ENCODE measurements around the gene LIPT1. TPM values are rescaled to one million over a fixed set of nuclear protein-coding genes. Genes with fewer than 3 reads are reported as not detected.

Gene LIPT1
- total RNA-seq, 1 experiment from 2014 or later: 8.7 TPM

DNA sequence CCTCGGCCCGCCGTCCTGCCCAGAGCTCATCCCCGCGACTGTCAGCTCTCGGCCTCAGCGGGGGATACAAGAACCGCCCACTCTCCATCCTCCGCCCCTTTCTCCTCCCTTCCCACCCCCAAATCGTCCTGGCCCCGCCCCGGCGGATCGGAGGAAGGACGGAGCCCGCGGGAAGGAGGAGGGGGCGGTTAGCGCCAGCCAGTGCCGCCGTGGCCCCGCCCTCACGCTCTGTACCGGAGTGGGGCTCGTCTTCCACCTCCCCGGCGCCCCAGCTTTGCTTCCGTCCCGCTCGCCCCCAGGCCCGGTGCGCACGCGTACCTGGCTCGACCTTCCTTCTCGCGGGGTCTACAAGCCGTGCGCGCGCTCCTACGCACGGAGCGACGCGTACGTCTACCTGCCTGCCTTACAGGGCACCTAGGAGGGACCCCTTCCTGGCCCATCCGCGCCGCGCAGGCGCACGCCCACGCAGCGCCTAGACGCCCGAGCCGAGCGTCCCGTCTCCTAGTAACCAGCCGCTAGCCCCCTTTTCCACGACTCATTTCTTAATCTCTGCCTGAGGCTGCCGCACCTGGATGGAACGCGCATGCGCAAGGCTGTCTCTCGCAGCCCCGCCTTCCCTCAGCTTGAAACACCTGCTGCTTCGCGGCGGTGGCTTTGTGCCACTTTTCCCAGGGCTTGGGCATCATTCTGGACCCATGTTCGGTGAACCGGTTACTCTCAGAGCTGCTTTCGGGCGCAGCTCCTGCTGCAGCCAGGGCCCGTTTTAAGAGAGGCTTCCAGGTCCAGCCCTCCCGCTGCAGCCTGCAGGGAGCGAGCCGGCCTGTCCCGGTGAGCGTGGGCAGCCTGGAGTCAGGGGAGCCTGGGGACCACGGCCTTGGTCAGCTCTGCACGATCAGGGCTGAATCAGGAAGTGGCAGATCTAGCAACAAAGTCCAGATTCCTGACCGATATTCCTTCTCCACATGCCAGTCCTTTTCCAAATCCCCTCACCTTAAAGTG, 13.4 kb upstream of the LIPT1 start, which contains the start of gene C2orf15:
Gene C2orf15, plus strand, starts transcription at position 598 of the 999 bp plus-strand sequence. CDS start 8,852 bp downstream, outside the sequence.
- no peaks in the 10 kb centered on the region for H4K20me1 ChIP-seq (ENCODE audit: low read length)
- H3K27ac ChIP-seq (ENCODE audit: low read length): peak within 1 kb of the TSS; percentile 48
- BruUV-seq (replicated peaks): TSS peak; percentile 51
- TF ChIP-seq, protein P1, sequence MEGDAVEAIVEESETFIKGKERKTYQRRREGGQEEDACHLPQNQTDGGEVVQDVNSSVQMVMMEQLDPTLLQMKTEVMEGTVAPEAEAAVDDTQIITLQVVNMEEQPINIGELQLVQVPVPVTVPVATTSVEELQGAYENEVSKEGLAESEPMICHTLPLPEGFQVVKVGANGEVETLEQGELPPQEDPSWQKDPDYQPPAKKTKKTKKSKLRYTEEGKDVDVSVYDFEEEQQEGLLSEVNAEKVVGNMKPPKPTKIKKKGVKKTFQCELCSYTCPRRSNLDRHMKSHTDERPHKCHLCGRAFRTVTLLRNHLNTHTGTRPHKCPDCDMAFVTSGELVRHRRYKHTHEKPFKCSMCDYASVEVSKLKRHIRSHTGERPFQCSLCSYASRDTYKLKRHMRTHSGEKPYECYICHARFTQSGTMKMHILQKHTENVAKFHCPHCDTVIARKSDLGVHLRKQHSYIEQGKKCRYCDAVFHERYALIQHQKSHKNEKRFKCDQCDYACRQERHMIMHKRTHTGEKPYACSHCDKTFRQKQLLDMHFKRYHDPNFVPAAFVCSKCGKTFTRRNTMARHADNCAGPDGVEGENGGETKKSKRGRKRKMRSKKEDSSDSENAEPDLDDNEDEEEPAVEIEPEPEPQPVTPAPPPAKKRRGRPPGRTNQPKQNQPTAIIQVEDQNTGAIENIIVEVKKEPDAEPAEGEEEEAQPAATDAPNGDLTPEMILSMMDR (conservative IDR thresholded peaks at IDR 0.05; ENCODE audit: low read depth, low read length): no peak
- TF ChIP-seq EZH2phosphoT487 (IDR thresholded peaks at IDR 0.05; ENCODE audit: borderline replicate concordance, low read length): no peak
- no peak for TF ChIP-seq EZH2 (IDR thresholded peaks at IDR 0.05; ENCODE audit: low read length, unreplicated experiment)
- no peaks in the 10 kb centered on the region for H3K27me3 ChIP-seq (ENCODE audit: low read length)
- peaks cover 26% of the 10 kb centered on the region for H3K79me2 ChIP-seq (ENCODE audit: low read length)
- H3K4me1 ChIP-seq (ENCODE audit: insufficient read depth, low read length): peaks cover 20% of the 10 kb centered on the region
- no peaks in the 10 kb centered on the region for H3K36me3 ChIP-seq (ENCODE audit: low read depth, low read length)
- H3K4me2 ChIP-seq (ENCODE audit: low read length): peak within 1 kb of the TSS; percentile 98
- H3K9ac ChIP-seq (ENCODE audit: low read length): peak within 1 kb of the TSS; percentile 71
- no peaks in the 10 kb centered on the region for H3K9me3 ChIP-seq (ENCODE audit: low read length)
- no peaks in the 10 kb centered on the region for H3F3A ChIP-seq (ENCODE audit: low read length, unreplicated experiment)
- intact Hi-C loops (cut with micrococcal nuclease): loop anchor here (1.0 to 2.0 kb wide), 2 partner anchors 13 to 40 kb away; partner anchors contain the start of genes LIPT1, MITD1, MRPL30 and TSGA10
- H3K4me3 ChIP-seq (ENCODE audit: low read length): peak within 1 kb of the TSS; percentile 88
- H3K9me2 ChIP-seq (replicated peaks; ENCODE audit: low read length): no peaks in the 10 kb centered on the region
- ChIA-PET POLR2A (ENCODE audit: unreplicated experiment) (interaction anchor here (0.7 to 1.1 kb wide), 3 partner anchors 13 to 1422 kb away, joined by 3 read pairs; partner anchors contain the start of genes LIPT1, PDCL3 and TSGA10), CTCF (interaction anchor here (0.6 to 1.6 kb wide), 4 partner anchors 14 to 56 kb away, joined by 3 to 9 read pairs (median 4); partner anchors contain the start of genes LIPT1 and TSGA10)
- ATAC-seq (peak; percentile 87), DNase-seq (peak; percentile 93)
- peak within 1 kb of the TSS; percentile 95 for H2AFZ ChIP-seq (ENCODE audit: low read length)

DNA sequence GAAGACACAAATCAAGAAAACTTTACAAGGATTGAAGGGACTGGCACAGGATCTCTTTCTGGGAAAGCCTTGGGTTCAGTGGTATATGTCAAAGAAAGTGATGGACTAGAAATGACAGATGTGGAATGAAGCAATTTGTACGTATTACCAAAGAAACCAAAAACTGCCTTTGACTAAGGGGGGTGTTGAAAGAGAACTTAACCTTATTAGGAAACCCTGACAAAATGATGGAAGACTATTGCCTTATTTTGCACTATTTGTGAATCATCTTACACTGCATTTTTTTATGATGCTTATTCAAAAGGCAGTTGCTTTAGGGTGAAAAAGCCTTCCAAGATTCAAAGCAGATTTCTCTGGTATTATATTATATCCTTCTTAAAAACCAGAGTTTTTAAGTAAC, 4.1 kb upstream of the LIPT1 start:
- BruUV-seq (replicated peaks): no TSS peak
- ATAC-seq (no peak), DNase-seq (no peak)
- Histone ChIP-seq H3K9ac (ENCODE audit: low read length) (no peak overlapping the region), H2AFZ (ENCODE audit: low read length) (no peak overlapping the region), H3K4me3 (ENCODE audit: low read length) (no peak overlapping the region), H3K27me3 (ENCODE audit: low read length) (no peaks in the 10 kb centered on the region), H4K20me1 (ENCODE audit: low read length) (no peaks in the 10 kb centered on the region), H3K36me3 (ENCODE audit: low read depth, low read length) (no peaks in the 10 kb centered on the region), H3K79me2 (ENCODE audit: low read length) (peaks cover 21% of the 10 kb centered on the region), H3F3A (ENCODE audit: low read length, unreplicated experiment) (no peaks in the 10 kb centered on the region), H3K4me2 (ENCODE audit: low read length) (no peak overlapping the region), H3K27ac (ENCODE audit: low read length) (no peak overlapping the region), H3K9me3 (ENCODE audit: low read length) (no peaks in the 10 kb centered on the region), H3K9me2 (replicated peaks; ENCODE audit: low read length) (no peaks in the 10 kb centered on the region), H3K4me1 (ENCODE audit: insufficient read depth, low read length) (peaks cover 17% of the 10 kb centered on the region)
- POLR2A ChIA-PET (ENCODE audit: unreplicated experiment): no interaction called here
- intact Hi-C loops (cut with micrococcal nuclease): loop anchor here (10.0 kb wide), 1 partner anchor 66 kb away; no protein-coding TSS in a partner anchor
- CTCF ChIA-PET: no interaction called here
- TF ChIP-seq, protein P1 (conservative IDR thresholded peaks at IDR 0.05; ENCODE audit: low read depth, low read length): no peak
- TF ChIP-seq EZH2 (IDR thresholded peaks at IDR 0.05; ENCODE audit: low read length, unreplicated experiment) (no peak), EZH2phosphoT487 (IDR thresholded peaks at IDR 0.05; ENCODE audit: borderline replicate concordance, low read length) (no peak)

All from PC-3 (cell line).